HFF-Myc (cell line): ENCODE measurements around the gene NUPR2.
"Not testable (repeated sequence)": the region's sequence is repeated elsewhere in the genome, so short reads cannot be mapped to it uniquely, and the experiment has no call there.

Source experiments
- DNase-seq: peaks from one replicate; pipeline ENCODE4 v3.0.0-alpha.2; 2011; ENCODE audit warnings: low read depth; ENCODE audit errors: extremely low read depth
- H3K4me3 ChIP-seq: replicated peaks from 2 replicates; pipeline ENCODE4 v1.5.1; 2011; ENCODE audit warnings: low read depth, mild to moderate bottlenecking, control low read depth, low read length
- TF ChIP-seq, protein P1 (sequence below): IDR thresholded peaks from 2 replicates; pipeline ENCODE4 v1.5.1; 2012; ENCODE audit warnings: mild to moderate bottlenecking, low read depth, low read length, control low read depth; ENCODE audit errors: missing control alignments

Gene NUPR2

DNA sequence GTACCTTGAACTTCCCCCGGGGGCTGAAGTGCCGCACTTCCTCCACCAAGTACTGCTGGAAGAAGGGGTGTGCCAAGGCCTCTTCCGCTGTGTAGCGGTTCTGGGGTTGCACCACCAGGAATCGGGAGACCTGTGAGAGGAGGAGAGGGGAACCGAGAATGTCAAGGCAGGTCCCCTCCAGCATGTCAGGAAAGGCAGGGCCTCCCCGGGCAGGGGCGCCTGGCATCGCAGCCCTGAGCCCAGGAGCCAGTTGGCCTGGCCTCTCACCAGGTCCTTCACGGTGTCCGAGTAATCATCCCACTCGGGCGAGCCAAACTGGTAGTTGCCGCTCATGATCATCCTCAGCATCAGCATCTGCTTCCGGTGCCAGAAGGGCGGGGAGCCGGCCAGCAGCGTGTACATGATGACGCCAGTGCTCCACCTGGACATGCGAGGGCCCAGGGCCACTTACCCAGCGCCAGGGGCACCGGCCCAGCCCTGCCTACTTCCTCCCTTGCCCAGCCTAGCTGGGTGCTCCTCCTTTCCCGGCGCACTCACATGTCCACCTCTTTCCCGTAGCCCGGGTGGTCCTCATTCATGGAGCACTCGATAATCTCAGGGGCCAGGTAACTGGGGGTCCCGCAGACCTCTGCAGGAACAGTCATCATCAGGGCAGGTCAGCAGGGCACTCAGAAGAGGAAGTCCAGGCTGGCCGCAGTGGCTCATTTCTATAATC lies 34.4 kb downstream of the NUPR2 start:
- DNase-seq, result no peak
- no peak overlapping the region for H3K4me3 ChIP-seq
- TF ChIP-seq, protein P1, sequence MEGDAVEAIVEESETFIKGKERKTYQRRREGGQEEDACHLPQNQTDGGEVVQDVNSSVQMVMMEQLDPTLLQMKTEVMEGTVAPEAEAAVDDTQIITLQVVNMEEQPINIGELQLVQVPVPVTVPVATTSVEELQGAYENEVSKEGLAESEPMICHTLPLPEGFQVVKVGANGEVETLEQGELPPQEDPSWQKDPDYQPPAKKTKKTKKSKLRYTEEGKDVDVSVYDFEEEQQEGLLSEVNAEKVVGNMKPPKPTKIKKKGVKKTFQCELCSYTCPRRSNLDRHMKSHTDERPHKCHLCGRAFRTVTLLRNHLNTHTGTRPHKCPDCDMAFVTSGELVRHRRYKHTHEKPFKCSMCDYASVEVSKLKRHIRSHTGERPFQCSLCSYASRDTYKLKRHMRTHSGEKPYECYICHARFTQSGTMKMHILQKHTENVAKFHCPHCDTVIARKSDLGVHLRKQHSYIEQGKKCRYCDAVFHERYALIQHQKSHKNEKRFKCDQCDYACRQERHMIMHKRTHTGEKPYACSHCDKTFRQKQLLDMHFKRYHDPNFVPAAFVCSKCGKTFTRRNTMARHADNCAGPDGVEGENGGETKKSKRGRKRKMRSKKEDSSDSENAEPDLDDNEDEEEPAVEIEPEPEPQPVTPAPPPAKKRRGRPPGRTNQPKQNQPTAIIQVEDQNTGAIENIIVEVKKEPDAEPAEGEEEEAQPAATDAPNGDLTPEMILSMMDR, result no peak

DNA sequence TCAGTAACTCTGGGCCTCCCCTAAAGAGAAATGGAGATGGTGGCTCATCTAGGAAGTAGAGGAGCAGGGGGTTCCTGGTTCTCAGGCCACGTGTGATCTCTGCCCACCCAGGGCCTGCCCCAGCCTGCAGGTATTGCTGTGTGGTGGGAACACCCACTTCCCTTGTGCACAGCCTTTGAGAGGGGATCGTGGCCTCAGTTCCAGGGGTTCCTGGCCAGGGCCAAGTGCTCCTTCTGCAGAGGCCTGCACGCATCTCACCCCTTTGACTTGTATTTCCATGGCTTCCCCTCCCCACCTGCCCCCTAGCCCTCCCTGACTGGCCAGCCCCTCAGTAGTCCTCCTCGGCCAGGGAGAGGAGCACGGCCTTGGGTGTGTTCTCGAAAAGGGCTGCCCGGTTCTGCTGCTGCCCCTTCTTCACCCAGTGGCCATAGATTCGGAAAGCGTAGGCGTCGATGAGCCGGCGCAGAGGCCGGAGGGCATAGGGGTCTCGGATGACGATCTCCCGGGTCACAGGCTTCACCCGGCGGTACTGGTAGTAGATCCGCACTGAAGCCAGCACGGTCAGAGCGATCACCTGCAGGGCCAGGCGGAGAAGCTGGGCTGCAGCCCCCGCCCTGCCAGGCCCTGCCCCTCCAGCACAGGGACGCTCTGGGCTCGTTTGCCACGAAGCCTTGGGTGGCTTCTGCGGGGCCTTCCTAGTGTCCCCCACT lies 35.3 kb downstream of the NUPR2 start:
- H3K4me3 ChIP-seq, result not testable (repeated sequence)

DNA sequence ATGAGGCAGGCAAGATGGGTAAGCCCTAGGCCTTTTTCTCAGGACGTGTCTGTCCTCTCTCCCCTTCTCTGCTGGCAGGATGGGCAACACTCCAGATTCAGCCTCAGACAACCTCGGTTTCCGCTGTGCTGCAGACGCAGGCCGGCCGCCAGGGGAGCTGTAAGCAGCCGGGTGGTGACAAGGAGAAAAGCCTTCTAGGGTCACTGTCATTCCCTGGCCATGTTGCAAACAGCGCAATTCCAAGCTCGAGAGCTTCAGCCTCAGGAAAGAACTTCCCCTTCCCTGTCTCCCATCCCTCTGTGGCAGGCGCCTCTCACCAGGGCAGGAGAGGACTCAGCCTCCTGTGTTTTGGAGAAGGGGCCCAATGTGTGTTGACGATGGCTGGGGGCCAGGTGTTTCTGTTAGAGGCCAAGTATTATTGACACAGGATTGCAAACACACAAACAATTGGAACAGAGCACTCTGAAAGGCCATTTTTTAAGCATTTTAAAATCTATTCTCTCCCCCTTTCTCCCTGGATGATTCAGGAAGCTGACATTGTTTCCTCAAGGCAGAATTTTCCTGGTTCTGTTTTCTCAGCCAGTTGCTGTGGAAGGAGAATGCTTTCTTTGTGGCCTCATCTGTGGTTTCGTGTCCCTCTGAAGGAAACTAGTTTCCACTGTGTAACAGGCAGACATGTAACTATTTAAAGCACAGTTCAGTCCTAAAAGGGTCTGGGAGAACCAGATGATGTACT lies 36.6 kb downstream of the NUPR2 start:
- TF ChIP-seq, protein P1, result peak; percentile 84
- no peak overlapping the region for H3K4me3 ChIP-seq
- DNase-seq, result peak; percentile 56

More for the DNA sequence above, 35.3 kb downstream of the NUPR2 start:
- DNase-seq, result not testable (repeated sequence)

DNA sequence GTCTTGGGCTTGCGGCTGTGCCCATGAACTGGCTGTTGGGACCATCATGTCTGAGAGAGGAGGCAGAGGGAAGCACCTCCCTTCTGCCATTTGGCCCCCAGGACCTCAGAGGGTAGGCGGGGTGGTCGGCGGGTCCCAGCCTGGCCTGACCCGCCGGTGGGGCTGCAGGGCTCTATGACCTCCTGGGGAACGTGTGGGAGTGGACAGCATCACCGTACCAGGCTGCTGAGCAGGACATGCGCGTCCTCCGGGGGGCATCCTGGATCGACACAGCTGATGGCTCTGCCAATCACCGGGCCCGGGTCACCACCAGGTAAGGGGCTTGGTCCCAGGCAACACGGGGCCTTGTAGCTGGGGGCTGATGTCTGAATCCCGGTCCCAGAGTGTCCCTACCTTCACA lies 38.0 kb downstream of the NUPR2 start:
- DNase-seq, result no peak
- TF ChIP-seq, protein P1, result no peak
- no peak overlapping the region for H3K4me3 ChIP-seq

DNA sequence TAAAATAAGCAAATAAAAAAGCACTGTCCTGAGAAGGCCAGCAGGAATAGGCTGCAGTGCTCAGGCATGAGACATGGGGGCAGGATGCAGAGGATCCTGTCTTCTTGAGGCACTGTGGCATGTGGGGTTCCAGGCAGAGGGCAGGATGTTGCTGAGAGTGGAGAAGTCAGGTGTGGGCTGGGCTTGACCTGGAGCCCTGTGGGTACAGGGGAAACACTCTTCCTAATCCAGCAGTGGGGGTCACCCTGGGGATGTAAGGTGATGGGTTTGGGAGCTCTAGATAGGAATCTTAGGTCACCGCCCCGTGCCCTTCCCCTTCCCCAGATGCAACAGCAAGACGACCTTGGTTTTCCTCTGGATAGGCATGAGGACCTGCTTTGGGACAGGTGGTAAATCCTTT lies 38.5 kb downstream of the NUPR2 start:
- no peak overlapping the region for H3K4me3 ChIP-seq
- DNase-seq, result no peak
- TF ChIP-seq, protein P1, result no peak

DNA sequence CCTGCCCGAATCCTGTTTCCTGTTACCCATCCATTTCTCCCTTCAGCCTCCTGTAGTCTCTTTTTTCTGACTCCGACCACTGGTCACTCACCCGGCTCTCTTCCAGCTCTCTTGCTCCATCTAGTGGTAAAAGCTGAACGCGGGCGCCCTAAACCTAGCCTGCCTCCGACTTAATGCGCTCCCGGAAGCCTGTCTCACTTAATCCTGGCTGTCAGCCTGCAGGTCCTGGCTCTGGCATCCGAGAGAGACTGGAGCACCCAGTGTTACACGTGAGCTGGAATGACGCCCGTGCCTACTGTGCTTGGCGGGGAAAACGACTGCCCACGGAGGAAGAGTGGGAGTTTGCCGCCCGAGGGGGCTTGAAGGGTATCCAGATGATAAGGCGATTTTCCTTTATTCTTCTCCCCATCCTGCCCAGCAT lies 41.8 kb downstream of the NUPR2 start:
- TF ChIP-seq, protein P1, result peak; percentile 96
- peak; percentile 62 for DNase-seq
- no peak overlapping the region for H3K4me3 ChIP-seq

DNA sequence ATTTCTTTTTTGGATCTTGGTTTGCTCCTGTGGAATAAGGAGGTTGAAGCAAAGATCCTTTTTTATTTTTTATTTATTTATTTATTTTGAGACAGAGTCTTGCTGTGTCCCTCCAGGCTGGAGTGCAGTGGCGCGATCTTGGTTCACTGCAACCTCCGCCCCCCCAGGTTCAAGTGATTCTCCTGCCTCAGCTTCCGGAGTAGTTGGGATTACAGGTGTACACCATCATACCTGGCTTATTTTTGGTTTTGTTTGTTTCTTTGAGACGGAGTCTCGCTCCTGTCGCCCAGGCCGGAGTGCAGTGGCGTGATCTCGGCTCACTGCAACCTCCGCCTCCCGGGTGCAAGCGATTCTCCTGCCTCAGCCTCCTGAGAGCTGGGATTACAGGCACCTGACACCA lies 49.8 kb downstream of the NUPR2 start:
- DNase-seq, H3K4me3 ChIP-seq: not testable (repeated sequence)
